ENCODE results near the gene GLI3. TPM values are rescaled to one million over a fixed set of nuclear protein-coding genes. Genes with fewer than 3 reads are reported as not detected.

The GLI3 gene
- total RNA-seq, 1 donor from 2014 or later = 57.0 TPM

GRCh38 chr7:42174391-42174912 lies 62.6 kb downstream of the GLI3 start:
- no peak overlapping the region for H3K4me3 Mint-ChIP-seq (ENCODE audit: unreplicated experiment)
- no peak for TF ChIP-seq CTCF (IDR thresholded peaks at IDR 0.05)
- DNase-seq (ENCODE audit: extremely low spot score, unreplicated experiment) = no peak
- H3K27ac Mint-ChIP-seq (ENCODE audit: unreplicated experiment) = no peak overlapping the region
- H3K36me3 Mint-ChIP-seq (ENCODE audit: unreplicated experiment) = peaks cover 22% of the 10 kb centered on the region
- H3K9me3 Mint-ChIP-seq (ENCODE audit: unreplicated experiment) = peaks cover 5% of the 10 kb centered on the region
- no peaks in the 10 kb centered on the region for H3K27me3 Mint-ChIP-seq (ENCODE audit: unreplicated experiment)
- H3K4me1 Mint-ChIP-seq (ENCODE audit: unreplicated experiment) = peaks cover 29% of the 10 kb centered on the region

GRCh38 chr7:42170724-42171123 lies 66.3 kb downstream of the GLI3 start:
- no peak for TF ChIP-seq CTCF (IDR thresholded peaks at IDR 0.05)

GRCh38 chr7:42168512-42168911 lies 68.5 kb downstream of the GLI3 start:
- DNase-seq (ENCODE audit: extremely low spot score, unreplicated experiment) = no peak
- Mint-ChIP-seq H3K4me1 (ENCODE audit: unreplicated experiment) (peaks cover 27% of the 10 kb centered on the region), H3K36me3 (ENCODE audit: unreplicated experiment) (peaks cover 2% of the 10 kb centered on the region), H3K27me3 (ENCODE audit: unreplicated experiment) (no peaks in the 10 kb centered on the region), H3K4me3 (ENCODE audit: unreplicated experiment) (no peak overlapping the region), H3K9me3 (ENCODE audit: unreplicated experiment) (no peaks in the 10 kb centered on the region), H3K27ac (ENCODE audit: unreplicated experiment) (no peak overlapping the region)
- no peak for TF ChIP-seq CTCF (IDR thresholded peaks at IDR 0.05)

More at GRCh38 chr7:42170724-42171123, 66.3 kb downstream of the GLI3 start:
- H3K27ac Mint-ChIP-seq (ENCODE audit: unreplicated experiment) = no peak overlapping the region
- no peak overlapping the region for H3K4me3 Mint-ChIP-seq (ENCODE audit: unreplicated experiment)
- no peaks in the 10 kb centered on the region for H3K9me3 Mint-ChIP-seq (ENCODE audit: unreplicated experiment)
- peaks cover 27% of the 10 kb centered on the region for H3K4me1 Mint-ChIP-seq (ENCODE audit: unreplicated experiment)
- no peaks in the 10 kb centered on the region for H3K27me3 Mint-ChIP-seq (ENCODE audit: unreplicated experiment)
- no peaks in the 10 kb centered on the region for H3K36me3 Mint-ChIP-seq (ENCODE audit: unreplicated experiment)
- no peak for DNase-seq (ENCODE audit: extremely low spot score, unreplicated experiment)

GRCh38 chr7:42167631-42168236 lies 69.3 kb downstream of the GLI3 start:
- H3K36me3 Mint-ChIP-seq (ENCODE audit: unreplicated experiment) = peaks cover 6% of the 10 kb centered on the region
- no peak overlapping the region for H3K27ac Mint-ChIP-seq (ENCODE audit: unreplicated experiment)
- H3K27me3 Mint-ChIP-seq (ENCODE audit: unreplicated experiment) = no peaks in the 10 kb centered on the region
- no peaks in the 10 kb centered on the region for H3K9me3 Mint-ChIP-seq (ENCODE audit: unreplicated experiment)
- DNase-seq (ENCODE audit: extremely low spot score, unreplicated experiment) = no peak
- TF ChIP-seq CTCF (IDR thresholded peaks at IDR 0.05) = no peak
- H3K4me3 Mint-ChIP-seq (ENCODE audit: unreplicated experiment) = no peak overlapping the region
- H3K4me1 Mint-ChIP-seq (ENCODE audit: unreplicated experiment) = peaks cover 31% of the 10 kb centered on the region

- Mint-ChIP-seq H3K4me3 (ENCODE audit: unreplicated experiment) (no peak overlapping the region), H3K27ac (ENCODE audit: unreplicated experiment) (no peak overlapping the region), H3K9me3 (ENCODE audit: unreplicated experiment) (no peaks in the 10 kb centered on the region), H3K36me3 (ENCODE audit: unreplicated experiment) (peaks cover 6% of the 10 kb centered on the region), H3K27me3 (ENCODE audit: unreplicated experiment) (no peaks in the 10 kb centered on the region), H3K4me1 (ENCODE audit: unreplicated experiment) (peaks cover 35% of the 10 kb centered on the region)
- TF ChIP-seq CTCF (IDR thresholded peaks at IDR 0.05) = no peak
- DNase-seq (ENCODE audit: extremely low spot score, unreplicated experiment) = no peak
Measured at GRCh38 chr7:42167206-42167605, 69.8 kb downstream of the GLI3 start.
